GM12891 (cell line): ENCODE data around the gene PIK3R4.
A peak's percentile ranks its signal among the peaks of the same experiment; 100 is the strongest.

Experiments
- DNase-seq: peaks from one replicate; pipeline ENCODE4 v3.0.0; 2011; ENCODE audit warnings: low spot score; ENCODE audit not compliant: insufficient read length
- FAIRE-seq: peaks from 2 replicates; lab custom pipeline; 2011; peaks lifted over from hg19 to GRCh38; lab: Jason Lieb, UNC
- PAX5 ChIP-seq: IDR thresholded peaks from 2 replicates; pipeline ENCODE4 v1.6.1; 2011; ENCODE audit warnings: low read length, moderate library complexity, mild to moderate bottlenecking; ENCODE audit not compliant: insufficient read depth, severe bottlenecking
- POLR2A ChIP-seq: IDR thresholded peaks from 2 replicates; pipeline ENCODE4 v1.6.1; 2011; ENCODE audit warnings: low read depth, low read length, control low read depth
- POLR2AphosphoS5 ChIP-seq: IDR thresholded peaks from 2 replicates; pipeline ENCODE4 v1.6.1; 2011; ENCODE audit warnings: low read depth, low read length, control low read depth
- POU2F2 ChIP-seq: IDR thresholded peaks from 2 replicates; pipeline ENCODE4 v1.6.1; 2011; ENCODE audit warnings: low read depth, mild to moderate bottlenecking, control low read depth, low read length, moderate library complexity
- SPI1 ChIP-seq: IDR thresholded peaks from 2 replicates; pipeline ENCODE4 v1.6.1; 2011; ENCODE audit warnings: low read depth, low read length, control low read depth
- TAF1 ChIP-seq: IDR thresholded peaks from 2 replicates; pipeline ENCODE4 v1.6.1; 2011; ENCODE audit warnings: low read depth, low read length, control low read depth

Gene PIK3R4

GRCh38 chr3:130645261-130645660 is 101.4 kb downstream of the PIK3R4 start:
- no peak for FAIRE-seq
- no peak for TF ChIP-seq PAX5
- TF ChIP-seq TAF1: no peak
- no peak for TF ChIP-seq POU2F2
- no peak for TF ChIP-seq SPI1
- DNase-seq: no peak

GRCh38 chr3:130644628-130645253 is 101.9 kb downstream of the PIK3R4 start:
- DNase-seq: no peak
- TF ChIP-seq TAF1 (no peak), PAX5 (no peak), SPI1 (no peak), POLR2AphosphoS5 (no peak), POU2F2 (no peak), POLR2A (no peak)
- peak; percentile 35 for FAIRE-seq

GRCh38 chr3:130640027-130640426 is 106.6 kb downstream of the PIK3R4 start:
- TF ChIP-seq TAF1 (no peak), PAX5 (no peak), POLR2AphosphoS5 (no peak)
- no peak for DNase-seq
- no peak for FAIRE-seq

GRCh38 chr3:130636480-130637234 is 110.0 kb downstream of the PIK3R4 start:
- TF ChIP-seq POLR2AphosphoS5 (no peak), PAX5 (no peak), POU2F2 (no peak), SPI1 (no peak), POLR2A (no peak), TAF1 (no peak)
- DNase-seq (no peak), FAIRE-seq (no peak)

GRCh38 chr3:130635978-130636377 is 110.7 kb downstream of the PIK3R4 start:
- TF ChIP-seq POLR2A: no peak
- no peak for TF ChIP-seq PAX5
- TF ChIP-seq POU2F2: no peak
- no peak for TF ChIP-seq POLR2AphosphoS5
- TF ChIP-seq SPI1: no peak
- no peak for TF ChIP-seq TAF1
- DNase-seq (no peak), FAIRE-seq (no peak)

- TF ChIP-seq SPI1 (no peak), POU2F2 (no peak), PAX5 (no peak), POLR2AphosphoS5 (no peak), TAF1 (no peak), POLR2A (no peak)
- no peak for DNase-seq
- FAIRE-seq: no peak
These were observed 111.3 kb downstream of the PIK3R4 start for GRCh38 chr3:130635285-130635684.
